SJSA1 (cell line): ENCODE measurements around the gene FHIT. TPM values are rescaled to one million over a fixed set of nuclear protein-coding genes. Genes with fewer than 3 reads are reported as not detected.
"Not testable (repeated sequence)": the region's sequence is repeated elsewhere in the genome, so short reads cannot be mapped to it uniquely, and the experiment has no call there.

Experiments
- DNase-seq, 2 experiments: peaks; one replicate each; pipeline ENCODE4 v3.0.0-alpha.2; 2015 to 2020; ENCODE audit warnings: low spot score in 2 of 2, low read depth in 1 of 2
- H3K27ac ChIP-seq: fragments of 250-450 bp; sonication (Bioruptor Pico); 2 replicates; pipeline ENCODE4 v1.5.1; 2020; ENCODE audit warnings: mild to moderate bottlenecking, moderate library complexity
- H3K27me3 ChIP-seq: fragments of 250-450 bp; sonication (Bioruptor Pico); replicated peaks from 2 replicates; pipeline ENCODE4 v1.5.1; 2020; ENCODE audit warnings: mild to moderate bottlenecking, moderate library complexity
- H3K36me3 ChIP-seq: fragments of 250-450 bp; sonication (Bioruptor Pico); 2 replicates; pipeline ENCODE4 v1.5.1; 2020; ENCODE audit warnings: mild to moderate bottlenecking
- H3K4me1 ChIP-seq: fragments of 250-450 bp; sonication (Bioruptor Pico); replicated peaks from 2 replicates; pipeline ENCODE4 v1.6.1; 2021; ENCODE audit warnings: mild to moderate bottlenecking
- H3K4me3 ChIP-seq: fragments of 250-450 bp; sonication (Bioruptor Pico); 2 replicates; pipeline ENCODE4 v1.5.1; 2020; ENCODE audit warnings: mild to moderate bottlenecking
- H3K9me3 ChIP-seq: fragments of 250-450 bp; sonication (Bioruptor Pico); replicated peaks from 2 replicates; pipeline ENCODE4 v1.5.1; 2020; ENCODE audit warnings: mild to moderate bottlenecking
- total RNA-seq: library from RNA; depleted of rRNA; stranded (reverse); fragments of >200 nt; shearing (Covaris generic); gene quantifications from 2 replicates; pipeline ENCODE4 v1.2.3, GENCODE V29; 2014

Gene FHIT
- total RNA-seq, 1 experiment from 2014 or later: not detected

- not testable (repeated sequence) for H3K4me3 ChIP-seq, H3K9me3 ChIP-seq, H3K27me3 ChIP-seq, DNase-seq, H3K36me3 ChIP-seq, H3K4me1 ChIP-seq, H3K27ac ChIP-seq
Measured at GRCh38 chr3:59802453-59802852, 1448.8 kb downstream of the FHIT start.

- DNase-seq: no peak
- Histone ChIP-seq H3K4me3 (no peak overlapping the region), H3K4me1 (no peaks in the 10 kb centered on the region), H3K27ac (no peak overlapping the region), H3K27me3 (no peaks in the 10 kb centered on the region), H3K36me3 (no peaks in the 10 kb centered on the region), H3K9me3 (no peaks in the 10 kb centered on the region)
Measured at GRCh38 chr3:59802045-59802444, 1449.2 kb downstream of the FHIT start.

- no peak for DNase-seq
- Histone ChIP-seq H3K9me3 (no peaks in the 10 kb centered on the region), H3K27ac (no peak overlapping the region)
Measured at GRCh38 chr3:59800481-59800880, 1450.8 kb downstream of the FHIT start.

GRCh38 chr3:59798372-59799086 is 1452.7 kb downstream of the FHIT start:
- H3K36me3 ChIP-seq: no peaks in the 10 kb centered on the region
- no peaks in the 10 kb centered on the region for H3K9me3 ChIP-seq
- no peak overlapping the region for H3K27ac ChIP-seq
- no peak for DNase-seq
- H3K27me3 ChIP-seq: no peaks in the 10 kb centered on the region
- H3K4me3 ChIP-seq: no peak overlapping the region
- H3K4me1 ChIP-seq: no peaks in the 10 kb centered on the region

More at GRCh38 chr3:59800481-59800880, 1450.8 kb downstream of the FHIT start:
- no peak overlapping the region for H3K4me3 ChIP-seq
- H3K27me3 ChIP-seq: no peaks in the 10 kb centered on the region
- no peaks in the 10 kb centered on the region for H3K4me1 ChIP-seq
- H3K36me3 ChIP-seq: no peaks in the 10 kb centered on the region

GRCh38 chr3:59797533-59797932 is 1453.7 kb downstream of the FHIT start:
- H3K27me3 ChIP-seq: no peaks in the 10 kb centered on the region
- H3K9me3 ChIP-seq: no peaks in the 10 kb centered on the region
- no peak for DNase-seq
- no peaks in the 10 kb centered on the region for H3K4me1 ChIP-seq
- H3K4me3 ChIP-seq: no peak overlapping the region
- H3K27ac ChIP-seq: no peak overlapping the region
- no peaks in the 10 kb centered on the region for H3K36me3 ChIP-seq

- no peak overlapping the region for H3K27ac ChIP-seq
- H3K4me3 ChIP-seq: no peak overlapping the region
- DNase-seq: no peak
- no peaks in the 10 kb centered on the region for H3K4me1 ChIP-seq
- H3K36me3 ChIP-seq: no peaks in the 10 kb centered on the region
- H3K9me3 ChIP-seq: no peaks in the 10 kb centered on the region
- no peaks in the 10 kb centered on the region for H3K27me3 ChIP-seq
Measured at GRCh38 chr3:59796456-59796855, 1454.8 kb downstream of the FHIT start.

- Histone ChIP-seq H3K4me1 (no peaks in the 10 kb centered on the region), H3K4me3 (no peak overlapping the region), H3K36me3 (no peaks in the 10 kb centered on the region), H3K27ac (no peak overlapping the region), H3K9me3 (no peaks in the 10 kb centered on the region), H3K27me3 (no peaks in the 10 kb centered on the region)
- no peak for DNase-seq
Measured at GRCh38 chr3:59795756-59796155, 1455.5 kb downstream of the FHIT start.

GRCh38 chr3:59793976-59794375 is 1457.3 kb downstream of the FHIT start:
- DNase-seq: no peak
- no peaks in the 10 kb centered on the region for H3K9me3 ChIP-seq
- no peaks in the 10 kb centered on the region for H3K36me3 ChIP-seq
- no peaks in the 10 kb centered on the region for H3K4me1 ChIP-seq
- no peaks in the 10 kb centered on the region for H3K27me3 ChIP-seq
- H3K27ac ChIP-seq: no peak overlapping the region
- no peak overlapping the region for H3K4me3 ChIP-seq

GRCh38 chr3:59791774-59792308 is 1459.4 kb downstream of the FHIT start:
- Histone ChIP-seq H3K27me3 (no peaks in the 10 kb centered on the region), H3K36me3 (no peaks in the 10 kb centered on the region), H3K4me3 (no peak overlapping the region), H3K27ac (no peak overlapping the region), H3K9me3 (no peaks in the 10 kb centered on the region), H3K4me1 (no peaks in the 10 kb centered on the region)
- DNase-seq: no peak

GRCh38 chr3:59790241-59790640 is 1461.0 kb downstream of the FHIT start:
- Histone ChIP-seq H3K27ac (no peak overlapping the region), H3K4me1 (no peaks in the 10 kb centered on the region), H3K36me3 (no peaks in the 10 kb centered on the region), H3K4me3 (no peak overlapping the region), H3K9me3 (no peaks in the 10 kb centered on the region), H3K27me3 (no peaks in the 10 kb centered on the region)
- DNase-seq: no peak

GRCh38 chr3:59788801-59789200 is 1462.5 kb downstream of the FHIT start:
- Histone ChIP-seq H3K27me3 (no peaks in the 10 kb centered on the region), H3K27ac (no peak overlapping the region), H3K4me1 (no peaks in the 10 kb centered on the region), H3K36me3 (no peaks in the 10 kb centered on the region), H3K9me3 (no peaks in the 10 kb centered on the region), H3K4me3 (no peak overlapping the region)
- no peak for DNase-seq

GRCh38 chr3:59788133-59788532 is 1463.1 kb downstream of the FHIT start:
- no peak for DNase-seq
- H3K4me1 ChIP-seq: no peaks in the 10 kb centered on the region
- no peak overlapping the region for H3K27ac ChIP-seq
- H3K4me3 ChIP-seq: no peak overlapping the region
- H3K9me3 ChIP-seq: no peaks in the 10 kb centered on the region
- H3K27me3 ChIP-seq: no peaks in the 10 kb centered on the region
- H3K36me3 ChIP-seq: no peaks in the 10 kb centered on the region

GRCh38 chr3:59786374-59786773 is 1464.9 kb downstream of the FHIT start:
- Histone ChIP-seq H3K4me1 (no peaks in the 10 kb centered on the region), H3K4me3 (no peak overlapping the region), H3K9me3 (no peaks in the 10 kb centered on the region), H3K27me3 (no peaks in the 10 kb centered on the region), H3K27ac (no peak overlapping the region), H3K36me3 (no peaks in the 10 kb centered on the region)
- no peak for DNase-seq

GRCh38 chr3:59784164-59784563 is 1467.1 kb downstream of the FHIT start:
- no peaks in the 10 kb centered on the region for H3K36me3 ChIP-seq
- no peaks in the 10 kb centered on the region for H3K9me3 ChIP-seq
- H3K4me3 ChIP-seq: no peak overlapping the region
- no peak overlapping the region for H3K27ac ChIP-seq
- H3K4me1 ChIP-seq: no peaks in the 10 kb centered on the region
- H3K27me3 ChIP-seq: no peaks in the 10 kb centered on the region
- DNase-seq: no peak
